ENCODE measurements around the gene PTPRN2.

The PTPRN2 gene

DNA sequence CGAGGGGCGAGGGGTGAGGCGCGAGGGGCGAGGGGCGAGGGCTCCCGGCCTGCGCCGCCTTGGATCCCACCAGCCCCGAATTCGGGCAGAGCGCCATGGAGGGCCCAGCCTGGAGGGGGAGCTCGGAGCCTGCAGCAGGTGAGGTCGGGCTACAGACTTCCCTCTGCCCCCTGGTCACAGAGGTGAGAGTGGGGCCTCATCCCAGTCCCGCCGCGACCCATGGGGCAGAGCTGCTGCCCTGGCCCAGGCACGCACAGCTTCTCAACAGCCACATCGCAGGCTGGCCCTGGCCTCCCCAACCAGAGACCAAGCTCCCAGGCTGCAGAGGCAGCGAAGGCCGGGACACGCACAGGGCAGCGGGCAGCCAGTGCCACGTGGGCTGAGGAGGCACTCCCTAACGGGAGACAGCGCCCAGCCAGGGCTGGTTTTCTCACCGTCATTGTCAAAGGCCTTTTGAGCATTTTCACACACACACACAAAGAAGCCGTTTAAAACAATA, 191.8 kb downstream of the PTPRN2 start:
- TF ChIP-seq, protein P1, sequence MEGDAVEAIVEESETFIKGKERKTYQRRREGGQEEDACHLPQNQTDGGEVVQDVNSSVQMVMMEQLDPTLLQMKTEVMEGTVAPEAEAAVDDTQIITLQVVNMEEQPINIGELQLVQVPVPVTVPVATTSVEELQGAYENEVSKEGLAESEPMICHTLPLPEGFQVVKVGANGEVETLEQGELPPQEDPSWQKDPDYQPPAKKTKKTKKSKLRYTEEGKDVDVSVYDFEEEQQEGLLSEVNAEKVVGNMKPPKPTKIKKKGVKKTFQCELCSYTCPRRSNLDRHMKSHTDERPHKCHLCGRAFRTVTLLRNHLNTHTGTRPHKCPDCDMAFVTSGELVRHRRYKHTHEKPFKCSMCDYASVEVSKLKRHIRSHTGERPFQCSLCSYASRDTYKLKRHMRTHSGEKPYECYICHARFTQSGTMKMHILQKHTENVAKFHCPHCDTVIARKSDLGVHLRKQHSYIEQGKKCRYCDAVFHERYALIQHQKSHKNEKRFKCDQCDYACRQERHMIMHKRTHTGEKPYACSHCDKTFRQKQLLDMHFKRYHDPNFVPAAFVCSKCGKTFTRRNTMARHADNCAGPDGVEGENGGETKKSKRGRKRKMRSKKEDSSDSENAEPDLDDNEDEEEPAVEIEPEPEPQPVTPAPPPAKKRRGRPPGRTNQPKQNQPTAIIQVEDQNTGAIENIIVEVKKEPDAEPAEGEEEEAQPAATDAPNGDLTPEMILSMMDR (IDR thresholded peaks at IDR 0.05; ENCODE audit: control insufficient read depth, extremely low read depth, insufficient read depth), result no peak
- DNase-seq (ENCODE audit: low read depth), result no peak
- H3K4me3 ChIP-seq (ENCODE audit: low read depth, low read length), result no peak overlapping the region

DNA sequence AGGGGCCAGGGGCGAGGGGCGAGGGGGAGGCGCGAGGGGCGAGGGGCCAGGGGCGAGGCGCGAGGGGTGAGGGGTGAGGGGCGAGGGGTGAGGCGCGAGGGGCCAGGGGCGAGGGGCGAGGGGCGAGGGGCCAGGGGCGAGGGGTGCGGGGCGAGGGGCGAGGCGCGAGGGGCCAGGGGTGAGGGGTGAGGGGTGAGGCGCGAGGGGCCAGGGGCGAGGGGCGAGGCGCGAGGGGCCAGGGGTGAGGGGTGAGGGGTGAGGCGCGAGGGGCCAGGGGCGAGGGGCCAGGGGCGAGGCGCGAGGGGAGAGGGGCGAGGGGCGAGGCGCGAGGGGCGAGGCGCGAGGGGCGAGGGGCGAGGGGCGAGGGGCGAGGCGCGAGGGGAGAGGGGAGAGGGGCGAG, 192.3 kb downstream of the PTPRN2 start:
- TF ChIP-seq, protein P1 (IDR thresholded peaks at IDR 0.05; ENCODE audit: control insufficient read depth, extremely low read depth, insufficient read depth), result no peak
- H3K4me3 ChIP-seq (ENCODE audit: low read depth, low read length), result no peak overlapping the region

DNA sequence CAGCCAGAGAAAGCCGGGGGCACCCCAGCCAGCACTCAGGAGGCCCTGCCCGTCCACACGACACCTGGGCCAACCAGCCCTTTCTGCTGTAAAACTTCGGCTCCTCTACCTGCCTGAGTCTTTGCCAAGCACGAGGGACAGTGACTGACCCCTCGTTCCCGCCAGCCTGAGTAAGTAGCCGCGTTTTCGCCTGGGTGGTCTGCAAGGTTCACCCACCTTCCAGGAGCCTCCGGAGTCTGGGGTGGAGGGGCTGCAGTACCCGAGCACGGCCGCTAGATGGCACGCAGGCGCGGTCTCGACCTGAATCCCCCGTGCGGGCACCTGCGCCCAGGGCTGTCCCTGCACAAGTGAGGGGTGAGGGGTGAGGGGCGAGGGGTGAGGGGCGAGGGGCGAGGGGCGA, 192.7 kb downstream of the PTPRN2 start:
- no peak overlapping the region for H3K4me3 ChIP-seq (ENCODE audit: low read depth, low read length)
- no peak for DNase-seq (ENCODE audit: low read depth)
- TF ChIP-seq, protein P1 (IDR thresholded peaks at IDR 0.05; ENCODE audit: control insufficient read depth, extremely low read depth, insufficient read depth), result peak; percentile 86

More for the DNA sequence above, 192.3 kb downstream of the PTPRN2 start:
- DNase-seq (ENCODE audit: low read depth), result no peak

DNA sequence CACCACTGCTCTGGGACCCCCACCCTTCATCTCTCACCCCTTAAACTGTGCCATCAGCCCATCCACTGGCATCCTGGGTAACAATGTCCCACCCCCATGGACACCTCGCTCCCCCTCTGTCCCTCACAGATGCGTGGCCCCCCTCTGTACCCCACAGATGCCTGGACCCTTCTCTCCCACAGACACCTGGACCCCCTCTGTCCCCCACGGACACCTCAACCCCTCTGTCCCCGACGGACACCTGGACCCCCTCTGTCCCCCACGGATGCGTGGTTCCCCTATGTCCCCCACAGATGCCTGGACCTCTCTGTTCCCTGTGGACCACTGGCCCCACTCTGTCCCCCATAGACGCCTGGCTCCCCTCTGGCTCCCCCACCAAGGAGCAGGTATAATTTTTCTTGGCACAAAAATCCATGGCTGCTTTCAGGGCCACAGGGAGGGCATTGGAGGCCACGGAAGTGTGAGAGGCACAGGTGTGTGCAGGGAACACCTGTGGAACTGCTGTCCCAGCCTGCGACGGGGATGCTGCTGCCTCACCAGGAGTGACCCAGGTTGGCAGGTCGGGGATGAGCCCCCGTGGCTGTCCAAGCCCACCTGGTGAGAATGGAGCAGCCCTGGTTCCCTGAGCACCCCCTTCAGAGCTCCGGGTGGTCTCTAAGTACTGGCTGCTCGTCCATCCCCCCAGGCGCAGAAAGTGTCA, 193.5 kb downstream of the PTPRN2 start:
- TF ChIP-seq, protein P1 (IDR thresholded peaks at IDR 0.05; ENCODE audit: control insufficient read depth, extremely low read depth, insufficient read depth), result no peak
- no peak for DNase-seq (ENCODE audit: low read depth)
- no peak overlapping the region for H3K4me3 ChIP-seq (ENCODE audit: low read depth, low read length)

DNA sequence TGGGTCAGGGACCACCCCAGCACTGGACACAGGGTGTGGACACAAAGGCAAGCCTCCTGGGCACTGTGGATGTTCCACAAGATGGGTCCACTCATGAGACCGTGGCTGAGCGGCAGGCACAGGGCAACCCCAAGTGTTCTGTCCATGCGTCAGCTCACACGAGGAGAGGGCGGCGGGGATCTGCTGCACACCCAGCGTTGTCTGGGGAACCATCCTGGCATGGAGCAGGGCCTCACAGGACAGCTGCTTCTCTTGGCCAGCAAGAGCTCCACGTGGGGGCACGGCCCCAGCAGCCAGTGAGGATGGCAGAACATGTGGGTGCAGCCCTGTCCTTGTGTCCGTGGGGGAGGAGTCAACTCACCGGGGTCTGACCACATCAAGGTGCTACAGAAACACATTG, 195.4 kb downstream of the PTPRN2 start:
- TF ChIP-seq, protein P1 (IDR thresholded peaks at IDR 0.05; ENCODE audit: control insufficient read depth, extremely low read depth, insufficient read depth), result no peak
- no peak for DNase-seq (ENCODE audit: low read depth)

DNA sequence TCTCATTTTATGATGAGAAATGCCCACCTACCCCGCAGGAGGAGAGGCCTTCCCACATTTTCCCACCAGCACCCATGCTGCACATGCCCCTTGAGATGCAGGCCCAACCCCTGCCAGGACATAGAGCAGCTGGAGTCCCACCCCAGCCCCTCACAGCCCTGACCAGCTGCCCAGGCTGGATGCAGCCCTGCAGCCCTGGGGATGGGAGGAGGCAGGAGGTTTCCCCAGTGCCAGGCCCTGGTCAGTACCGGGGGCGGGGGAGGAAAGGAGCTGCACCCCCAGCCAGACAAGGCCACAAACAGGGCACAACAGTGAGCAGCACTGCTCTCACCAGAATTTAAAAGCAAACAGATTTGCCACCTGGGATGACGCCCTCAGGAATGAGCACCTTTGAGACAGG, 196.1 kb downstream of the PTPRN2 start:
- H3K4me3 ChIP-seq (ENCODE audit: low read depth, low read length), result no peak overlapping the region
- no peak for DNase-seq (ENCODE audit: low read depth)
- TF ChIP-seq, protein P1 (IDR thresholded peaks at IDR 0.05; ENCODE audit: control insufficient read depth, extremely low read depth, insufficient read depth), result no peak

More for the DNA sequence above, 195.4 kb downstream of the PTPRN2 start:
- H3K4me3 ChIP-seq (ENCODE audit: low read depth, low read length), result no peak overlapping the region

DNA sequence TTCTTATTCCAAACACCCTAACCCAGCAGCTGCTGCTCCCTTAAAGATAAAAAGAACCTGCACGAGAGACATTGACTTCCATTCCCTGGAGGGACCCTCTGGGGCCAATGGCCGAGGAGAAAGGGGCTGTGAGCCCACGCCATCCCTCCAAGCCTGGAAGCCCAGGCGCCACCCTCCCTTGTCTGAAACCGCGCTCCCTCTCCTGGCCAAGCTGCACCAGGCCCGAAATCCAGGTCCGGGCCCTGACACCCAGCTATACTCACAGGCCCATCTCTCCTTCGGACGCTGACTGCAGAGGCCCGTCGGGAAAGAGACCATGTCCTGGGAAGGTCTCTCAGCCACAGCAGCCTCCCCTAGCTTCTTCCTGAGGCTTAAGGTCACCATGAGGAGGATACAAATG, 196.5 kb downstream of the PTPRN2 start:
- TF ChIP-seq, protein P1 (IDR thresholded peaks at IDR 0.05; ENCODE audit: control insufficient read depth, extremely low read depth, insufficient read depth), result no peak
- no peak for DNase-seq (ENCODE audit: low read depth)
- H3K4me3 ChIP-seq (ENCODE audit: low read depth, low read length), result no peak overlapping the region

All from LNCaP clone FGC (cell line).